GM23338 (cell line): ENCODE measurements around the gene CELA3B. TPM values are rescaled to one million over a fixed set of nuclear protein-coding genes. Genes with fewer than 3 reads are reported as not detected.
"Not testable (repeated sequence)": the region's sequence is repeated elsewhere in the genome, so short reads cannot be mapped to it uniquely, and the experiment has no call there.

Source experiments
- ATAC-seq: fragments of 200-7000 bp; cut with Tn5 transposase; 3 replicates; pipeline ENCODE4 v1.9.1; 2020
- DNase-seq: peaks from one replicate; pipeline ENCODE4 v3.0.0-alpha.2; 2015; ENCODE audit warnings: low spot score
- H2AFZ ChIP-seq: fragments of 200-600 bp; sonication (generic); 2 replicates; pipeline ENCODE4 v1.8.0; 2016; ENCODE audit warnings: antibody characterized with exemption, mild to moderate bottlenecking, moderate library complexity
- H3F3A ChIP-seq: fragments of 200-600 bp; sonication (generic); replicated peaks from 2 replicates; pipeline ENCODE4 v1.8.0; 2017; ENCODE audit warnings: antibody characterized with exemption, mixed run types, low read depth
- H3K27ac ChIP-seq: fragments of 200-600 bp; sonication (generic); 2 replicates; pipeline ENCODE4 v1.6.1; 2016; ENCODE audit warnings: low read depth
- H3K27me3 ChIP-seq: fragments of 200-600 bp; sonication (generic); 2 replicates; pipeline ENCODE4 v1.8.0; 2016; ENCODE audit warnings: mild to moderate bottlenecking, mixed run types, moderate library complexity; ENCODE audit not compliant: insufficient read depth
- H3K36me3 ChIP-seq: fragments of 200-600 bp; sonication (generic); 2 replicates; pipeline ENCODE4 v1.8.0; 2016; ENCODE audit warnings: mild to moderate bottlenecking; ENCODE audit not compliant: insufficient read depth
- H3K4me1 ChIP-seq: fragments of 200-600 bp; sonication (generic); 2 replicates; pipeline ENCODE4 v1.8.0; 2016; ENCODE audit warnings: mild to moderate bottlenecking, moderate library complexity; ENCODE audit not compliant: insufficient read depth
- H3K4me2 ChIP-seq: fragments of 200-600 bp; sonication (generic); 2 replicates; pipeline ENCODE4 v1.7.1; 2017; ENCODE audit warnings: mixed run types
- H3K4me3 ChIP-seq: fragments of 200-600 bp; sonication (generic); 2 replicates; pipeline ENCODE4 v1.6.1; 2016; ENCODE audit warnings: mixed run types
- H3K79me2 ChIP-seq: fragments of 200-600 bp; sonication (generic); replicated peaks from 2 replicates; pipeline ENCODE4 v1.8.0; 2017; ENCODE audit warnings: mild to moderate bottlenecking; ENCODE audit not compliant: insufficient read depth
- H3K9me2 ChIP-seq: fragments of 200-600 bp; sonication (generic); 2 replicates; pipeline ENCODE4 v1.8.0; 2017; ENCODE audit not compliant: insufficient read depth
- H4K20me1 ChIP-seq: fragments of 200-600 bp; sonication (generic); replicated peaks from 2 replicates; pipeline ENCODE4 v1.8.0; 2017; ENCODE audit warnings: mild to moderate bottlenecking; ENCODE audit not compliant: insufficient read depth
- H3K27ac Mint-ChIP-seq: 2 replicates; pipeline ENCODE4 v1.8.0; 2020; ENCODE audit warnings: inconsistent platforms, mild to moderate bottlenecking, moderate library complexity, mixed read lengths
- H3K27me3 Mint-ChIP-seq: 3 replicates; pipeline ENCODE4 v1.8.0; 2022; ENCODE audit warnings: low read depth, mild to moderate bottlenecking, moderate library complexity, mixed read lengths, inconsistent platforms; ENCODE audit not compliant: insufficient read depth, poor library complexity
- H3K36me3 Mint-ChIP-seq: 3 replicates; pipeline ENCODE4 v1.8.0; 2021; ENCODE audit warnings: low read depth, mild to moderate bottlenecking, inconsistent platforms, moderate library complexity, mixed read lengths
- H3K4me1 Mint-ChIP-seq: 3 replicates; pipeline ENCODE4 v1.8.0; 2020; ENCODE audit warnings: mild to moderate bottlenecking, inconsistent platforms, mixed read lengths
- H3K4me3 Mint-ChIP-seq: 3 replicates; pipeline ENCODE4 v1.8.0; 2021; ENCODE audit warnings: moderate library complexity, mild to moderate bottlenecking, inconsistent platforms, mixed read lengths
- H3K9me3 Mint-ChIP-seq: 3 replicates; pipeline ENCODE4 v1.8.0; 2020; ENCODE audit warnings: moderate library complexity, mild to moderate bottlenecking, inconsistent platforms, mixed read lengths
- polyA plus RNA-seq: library from polyadenylated mRNA; unstranded; fragments of >200 nt; fragmentation: Nextera tagmentation; extraction: Ambion mirVana; gene quantifications from 2 replicates; pipeline ENCODE4 v1.2.1, GENCODE V29; 2016
- total RNA-seq: library from RNA; depleted of rRNA; stranded (reverse); fragments of >200 nt; shearing (Covaris generic); gene quantifications from 2 replicates; pipeline ENCODE4 v1.2.3, GENCODE V29; 2014
- TF ChIP-seq, protein P1 (sequence below), 2 experiments: fragments of 200-600 bp in 1 of 2; sonication (generic) in 1 of 2; conservative IDR thresholded peaks; 2 replicates each; pipeline versions ENCODE4 v1.5.1 to v1.6.1; 2016 to 2017; ENCODE audit warnings: antibody characterized with exemption in 2 of 2, low read depth in 2 of 2, mild to moderate bottlenecking in 2 of 2, moderate library complexity in 1 of 2

CELA3B gene
- total and polyA plus RNA-seq, 2 experiments from 2014 or later: not detected

- H2AFZ ChIP-seq, H3K9me2 ChIP-seq, H3K4me2 ChIP-seq, H3K27me3 Mint-ChIP-seq, H3F3A ChIP-seq, H3K4me3 ChIP-seq, DNase-seq, H3K36me3 Mint-ChIP-seq, H3K4me1 ChIP-seq, H4K20me1 ChIP-seq, H3K4me3 Mint-ChIP-seq, H3K27ac Mint-ChIP-seq, H3K27me3 ChIP-seq, H3K27ac ChIP-seq, H3K9me3 Mint-ChIP-seq, H3K79me2 ChIP-seq, ATAC-seq, H3K4me1 Mint-ChIP-seq, H3K36me3 ChIP-seq: not testable (repeated sequence)
Measured at GRCh38 chr1:22002461-22002860, 25.6 kb downstream of the CELA3B start.

DNA sequence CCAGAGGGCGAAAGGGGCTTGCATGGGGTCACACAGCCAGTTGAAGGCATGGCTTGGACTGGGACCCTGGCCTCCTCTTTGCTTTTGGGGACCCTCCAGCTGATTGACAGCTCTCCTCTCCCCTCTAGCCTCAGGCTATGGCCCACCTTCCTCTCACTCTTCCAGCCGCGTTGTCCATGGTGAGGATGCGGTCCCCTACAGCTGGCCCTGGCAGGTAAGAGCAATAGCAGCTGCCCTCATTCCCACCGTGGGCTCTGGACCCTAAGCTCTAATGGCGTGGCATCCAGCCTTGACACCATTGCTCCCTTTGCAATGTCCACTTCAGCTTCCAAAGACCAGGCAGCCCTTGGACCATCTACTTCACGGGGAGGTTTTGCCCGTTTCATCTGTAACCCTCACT, 26.1 kb downstream of the CELA3B start:
- DNase-seq, H3K4me3 ChIP-seq, ATAC-seq, H3K36me3 ChIP-seq, H3K9me3 Mint-ChIP-seq, H3K79me2 ChIP-seq, H3K27ac Mint-ChIP-seq, H3K27me3 Mint-ChIP-seq, H3K27ac ChIP-seq, H3K4me2 ChIP-seq, H3K27me3 ChIP-seq, H3K9me2 ChIP-seq, H2AFZ ChIP-seq, H3K4me1 ChIP-seq, H3F3A ChIP-seq, H3K4me3 Mint-ChIP-seq, H4K20me1 ChIP-seq, H3K36me3 Mint-ChIP-seq, H3K4me1 Mint-ChIP-seq: not testable (repeated sequence)

DNA sequence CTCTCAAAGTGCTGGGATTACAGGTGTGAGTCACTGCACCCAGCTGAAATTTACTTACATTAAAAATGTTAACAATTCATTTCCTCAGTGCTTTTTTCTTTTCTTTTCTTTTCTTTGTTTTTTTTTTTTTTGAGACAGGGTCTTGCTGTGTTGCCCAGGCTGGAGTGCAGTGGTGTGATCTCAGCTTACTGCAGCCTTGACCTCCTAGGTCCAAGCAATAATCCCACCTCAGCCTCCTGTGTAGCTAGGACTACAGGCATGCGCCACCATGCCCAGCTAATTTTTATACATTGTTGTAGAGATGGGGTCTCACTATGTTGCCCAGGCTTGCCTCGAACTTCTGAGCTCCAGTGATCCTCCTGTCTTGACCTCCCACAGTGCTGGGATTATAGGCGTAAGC, 27.1 kb downstream of the CELA3B start:
- H3K9me2 ChIP-seq, H3K4me1 Mint-ChIP-seq, H3K27me3 Mint-ChIP-seq, H3K36me3 Mint-ChIP-seq, H3K4me3 ChIP-seq, H3K4me3 Mint-ChIP-seq, H3K79me2 ChIP-seq, H4K20me1 ChIP-seq, H3K9me3 Mint-ChIP-seq, H2AFZ ChIP-seq, DNase-seq, H3K27ac Mint-ChIP-seq, ATAC-seq, H3K4me2 ChIP-seq, H3K27ac ChIP-seq, H3F3A ChIP-seq, H3K36me3 ChIP-seq, H3K4me1 ChIP-seq, H3K27me3 ChIP-seq: not testable (repeated sequence)

GRCh38 chr1:22005261-22006149, 28.7 kb downstream of the CELA3B start:
- not testable (repeated sequence) for H3K27ac Mint-ChIP-seq, H3K9me3 Mint-ChIP-seq, H3K36me3 Mint-ChIP-seq, H3K4me1 ChIP-seq, H2AFZ ChIP-seq, H3K9me2 ChIP-seq, H3F3A ChIP-seq, H3K4me1 Mint-ChIP-seq, H3K4me3 ChIP-seq, H3K27me3 Mint-ChIP-seq, H3K27ac ChIP-seq, H3K4me3 Mint-ChIP-seq, H3K79me2 ChIP-seq, H3K27me3 ChIP-seq, H3K36me3 ChIP-seq, H3K4me2 ChIP-seq, H4K20me1 ChIP-seq
- ATAC-seq (peak; percentile 98), DNase-seq (peak; percentile 85)
- TF ChIP-seq, protein P1, sequence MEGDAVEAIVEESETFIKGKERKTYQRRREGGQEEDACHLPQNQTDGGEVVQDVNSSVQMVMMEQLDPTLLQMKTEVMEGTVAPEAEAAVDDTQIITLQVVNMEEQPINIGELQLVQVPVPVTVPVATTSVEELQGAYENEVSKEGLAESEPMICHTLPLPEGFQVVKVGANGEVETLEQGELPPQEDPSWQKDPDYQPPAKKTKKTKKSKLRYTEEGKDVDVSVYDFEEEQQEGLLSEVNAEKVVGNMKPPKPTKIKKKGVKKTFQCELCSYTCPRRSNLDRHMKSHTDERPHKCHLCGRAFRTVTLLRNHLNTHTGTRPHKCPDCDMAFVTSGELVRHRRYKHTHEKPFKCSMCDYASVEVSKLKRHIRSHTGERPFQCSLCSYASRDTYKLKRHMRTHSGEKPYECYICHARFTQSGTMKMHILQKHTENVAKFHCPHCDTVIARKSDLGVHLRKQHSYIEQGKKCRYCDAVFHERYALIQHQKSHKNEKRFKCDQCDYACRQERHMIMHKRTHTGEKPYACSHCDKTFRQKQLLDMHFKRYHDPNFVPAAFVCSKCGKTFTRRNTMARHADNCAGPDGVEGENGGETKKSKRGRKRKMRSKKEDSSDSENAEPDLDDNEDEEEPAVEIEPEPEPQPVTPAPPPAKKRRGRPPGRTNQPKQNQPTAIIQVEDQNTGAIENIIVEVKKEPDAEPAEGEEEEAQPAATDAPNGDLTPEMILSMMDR (conservative IDR thresholded peaks at IDR 0.05; ENCODE audit: low read depth in 2 of 2): peak; percentile 50 to 64

DNA sequence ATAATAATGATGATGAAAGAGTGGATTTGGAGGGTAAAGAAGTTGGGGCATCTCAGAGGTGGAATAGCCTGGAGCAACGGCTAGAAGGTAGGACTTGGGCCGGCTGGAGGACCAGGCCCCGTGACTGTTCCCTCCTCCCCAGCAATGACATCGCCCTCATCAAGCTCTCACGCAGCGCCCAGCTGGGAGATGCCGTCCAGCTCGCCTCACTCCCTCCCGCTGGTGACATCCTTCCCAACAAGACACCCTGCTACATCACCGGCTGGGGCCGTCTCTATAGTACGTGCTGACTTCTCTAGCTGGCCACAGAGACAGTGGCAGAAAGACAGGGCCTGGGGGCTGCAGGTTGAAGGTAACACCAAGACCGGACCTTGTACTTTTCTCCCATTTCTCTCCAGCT, 29.9 kb downstream of the CELA3B start:
- H3K4me3 Mint-ChIP-seq, H3K4me1 ChIP-seq, DNase-seq, H3K4me3 ChIP-seq, H3K36me3 Mint-ChIP-seq, H3K9me2 ChIP-seq, H3K79me2 ChIP-seq, H3K4me1 Mint-ChIP-seq, H2AFZ ChIP-seq, H3K36me3 ChIP-seq, H3K4me2 ChIP-seq, H3K9me3 Mint-ChIP-seq, H3F3A ChIP-seq, H3K27me3 ChIP-seq, ATAC-seq, H3K27ac Mint-ChIP-seq, H3K27me3 Mint-ChIP-seq, H3K27ac ChIP-seq, H4K20me1 ChIP-seq: not testable (repeated sequence)

- not testable (repeated sequence) for H3K36me3 ChIP-seq, H3K4me1 Mint-ChIP-seq, H3K27ac Mint-ChIP-seq, H3K27ac ChIP-seq, H3K36me3 Mint-ChIP-seq, H3K4me3 Mint-ChIP-seq, H3K9me3 Mint-ChIP-seq, H3K79me2 ChIP-seq, ATAC-seq, H3F3A ChIP-seq, H3K9me2 ChIP-seq, DNase-seq, H2AFZ ChIP-seq, H3K27me3 Mint-ChIP-seq, H3K4me2 ChIP-seq, H4K20me1 ChIP-seq, H3K4me3 ChIP-seq, H3K27me3 ChIP-seq, H3K4me1 ChIP-seq
Measured at GRCh38 chr1:22007262-22007661, 30.4 kb downstream of the CELA3B start.
